ENCODE data around the gene DMGDH. TPM values are rescaled to one million over a fixed set of nuclear protein-coding genes. Genes with fewer than 3 reads are reported as not detected.

DMGDH gene
- under 1 TPM in 1 of 2 experiments, not detected in 1; 0.07 TPM for total RNA-seq

GRCh38 chr5:79069488-79070349, at the start of gene DMGDH, which contains the start of gene BHMT2:
Gene DMGDH, minus strand, starts transcription at chr5:79069674. Its CDS starts 54 bp downstream, at chr5:79069620.
Gene BHMT2, plus strand, starts transcription at chr5:79069767. Its CDS starts 16 bp downstream, at chr5:79069783.

GRCh38 chr5:79111387-79111959, 42.0 kb upstream of the DMGDH start, which contains the start of gene BHMT:
Gene BHMT, plus strand, starts transcription at chr5:79111809. Its CDS starts 77 bp downstream, at chr5:79111886.

GRCh38 chr5:78985116-78985724, 84.3 kb downstream of the DMGDH start, which contains the start of gene ARSB:
Gene ARSB, minus strand, starts transcription at chr5:78985310. Its CDS starts 62 bp downstream, at chr5:78985248.

Other genes starting within 250 kb of the DMGDH start
- gene ARSB, start 84.4 kb downstream of the DMGDH start, total RNA-seq = 1 to 10 TPM; 7.9 to 8.6 TPM
- not detected for gene BHMT2, start 93 bp upstream of the DMGDH start, total RNA-seq
- not detected for gene BHMT, start 42.1 kb upstream of the DMGDH start, total RNA-seq
- gene JMY, start 166.5 kb upstream of the DMGDH start, total RNA-seq = 1 to 10 TPM; 6.5 to 6.8 TPM

Measured in activated naive CD4-positive, alpha-beta T cell treated with anti-CD3 and anti-CD28 coated beads, Interleukin-2, amount 10 ng/mL, durations not matched to agents 5 hours and 36 hours (primary cell).